CD14-positive monocyte (primary cell): ENCODE results near the gene DCUN1D3. TPM values are rescaled to one million over a fixed set of nuclear protein-coding genes. Genes with fewer than 3 reads are reported as not detected.
A peak's percentile ranks its signal among the peaks of the same experiment; 100 is the strongest.

Source experiments
- DNase-seq, 3 donors: peaks; one replicate each; pipeline ENCODE4 v3.0.0-alpha.2; 2011 to 2022
- H2AFZ ChIP-seq: 2 replicates; pipeline ENCODE4 v1.6.0; 2012; ENCODE audit warnings: mild to moderate bottlenecking, low read depth, low read length, inconsistent platforms; ENCODE audit not compliant: insufficient read depth, poor library complexity, severe bottlenecking
- H3K27ac ChIP-seq, 2 donors: 1 replicate in 1 of 2; 2 replicates in 1 of 2; pipeline ENCODE4 v1.5.1; 2012 to 2013; ENCODE audit warnings: low read length in 2 of 2, control low read depth in 1 of 2, inconsistent platforms in 1 of 2, low read depth in 1 of 2, mild to moderate bottlenecking in 1 of 2
- H3K27me3 ChIP-seq, 2 donors: one replicate each; pipeline versions ENCODE4 v1.6.0 to v1.6.1; 2011 to 2013; ENCODE audit warnings: low read length in 2 of 2; ENCODE audit not compliant: control insufficient read depth in 2 of 2, insufficient read depth in 2 of 2
- H3K36me3 ChIP-seq, 2 donors: replicated peaks in 1 of 2; 1 replicate in 1 of 2; 2 replicates in 1 of 2; pipeline versions ENCODE4 v1.5.1 to v1.6.1; 2012 to 2013; ENCODE audit warnings: low read length in 2 of 2, control low read depth in 1 of 2, inconsistent platforms in 1 of 2, mild to moderate bottlenecking in 1 of 2; ENCODE audit not compliant: insufficient read depth in 2 of 2, control insufficient read depth in 1 of 2
- H3K4me1 ChIP-seq, 2 donors: 1 replicate in 1 of 2; 2 replicates in 1 of 2; pipeline versions ENCODE4 v1.5.1 to v1.6.1; 2012 to 2013; ENCODE audit warnings: low read length in 2 of 2, control low read depth in 1 of 2, inconsistent platforms in 1 of 2, mild to moderate bottlenecking in 1 of 2, moderate library complexity in 1 of 2; ENCODE audit not compliant: insufficient read depth in 2 of 2, control insufficient read depth in 1 of 2
- H3K4me2 ChIP-seq: replicated peaks from 2 replicates; pipeline ENCODE3; 2012; ENCODE audit warnings: low read length, moderate library complexity, mild to moderate bottlenecking; ENCODE audit not compliant: poor library complexity, severe bottlenecking; ENCODE audit errors: extremely low read depth
- H3K4me3 ChIP-seq, 3 experiments: fragments of 200-600 bp in 1 of 3; sonication (generic) in 1 of 3; replicated peaks in 1 of 3; 1 replicate in 2 of 3; 2 replicates in 1 of 3; pipeline ENCODE4 v1.5.1; 2011 to 2013; ENCODE audit warnings: low read length in 3 of 3, mild to moderate bottlenecking in 3 of 3, control low read depth in 2 of 3, low read depth in 2 of 3, inconsistent platforms in 1 of 3, moderate library complexity in 1 of 3
- H3K79me2 ChIP-seq: 2 replicates; pipeline ENCODE4 v1.6.0; 2012; ENCODE audit warnings: mild to moderate bottlenecking, control low read depth, inconsistent platforms, low read length, moderate library complexity; ENCODE audit not compliant: insufficient read depth
- H3K9ac ChIP-seq: 2 replicates; pipeline ENCODE4 v1.6.0; 2017; ENCODE audit warnings: low read length, mild to moderate bottlenecking; ENCODE audit not compliant: insufficient read depth, poor library complexity, severe bottlenecking
- H3K9me3 ChIP-seq, 2 donors: replicated peaks in 1 of 2; 1 replicate in 1 of 2; 2 replicates in 1 of 2; pipeline versions ENCODE4 v1.5.1 to v1.6.1; 2012 to 2013; ENCODE audit warnings: low read length in 2 of 2, control low read depth in 1 of 2; ENCODE audit not compliant: control insufficient read depth in 1 of 2, insufficient read depth in 1 of 2
- H4K20me1 ChIP-seq: 2 replicates; pipeline ENCODE4 v1.6.0; 2012; ENCODE audit warnings: mild to moderate bottlenecking, low read length, control low read depth, moderate library complexity; ENCODE audit not compliant: insufficient read depth
- H3K27ac Mint-ChIP-seq, 7 donors: one replicate each; pipeline ENCODE4 v1.8.0; 2020; ENCODE audit warnings: mild to moderate bottlenecking in 7 of 7, mixed read lengths in 7 of 7, moderate library complexity in 6 of 7, inconsistent platforms in 2 of 7
- H3K27me3 Mint-ChIP-seq, 3 donors: one replicate each; pipeline ENCODE4 v1.8.0; 2021 to 2022; ENCODE audit warnings: low read depth in 3 of 3, mild to moderate bottlenecking in 3 of 3, mixed read lengths in 3 of 3, moderate library complexity in 3 of 3, inconsistent platforms in 1 of 3
- H3K36me3 Mint-ChIP-seq, 2 donors: one replicate each; pipeline ENCODE4 v1.8.0; 2020; ENCODE audit warnings: mixed read lengths in 2 of 2, inconsistent platforms in 1 of 2, mild to moderate bottlenecking in 1 of 2
- H3K4me1 Mint-ChIP-seq: one replicate; pipeline ENCODE4 v1.8.0; 2020; ENCODE audit warnings: mild to moderate bottlenecking, mixed read lengths
- H3K4me3 Mint-ChIP-seq, 2 donors: one replicate each; pipeline ENCODE4 v1.8.0; 2020; ENCODE audit warnings: mild to moderate bottlenecking in 2 of 2, mixed read lengths in 2 of 2, moderate library complexity in 1 of 2
- H3K9me3 Mint-ChIP-seq, 7 donors: one replicate each; pipeline ENCODE4 v1.8.0; 2020 to 2022; ENCODE audit warnings: mixed read lengths in 7 of 7, mild to moderate bottlenecking in 6 of 7, moderate library complexity in 6 of 7, inconsistent platforms in 2 of 7
- WGBS: methylation state at CpG from one replicate; pipeline ENCODE4 v1.1.5; 2013; ENCODE audit warnings: missing lambda C conversion rate; ENCODE audit not compliant: insufficient coverage; 5-methylcytosine and 5-hydroxymethylcytosine counted together
- intact Hi-C, 2 donors: fragments of 100-400 bp; cut with micrococcal nuclease; formaldehyde crosslinking; loops; one replicate each; pipeline versions ENCODE4 v1.15.0 to v1.15.1; 2023
- polyA plus RNA-seq, 3 donors: library from polyadenylated mRNA; depleted of rRNA in 1 of 3; unstranded in 2 of 3; stranded (reverse) in 1 of 3; fragments of 300-500 nt in 2 of 3; fragments of >200 nt in 1 of 3; fragmentation: Illumina TruSeq in 2 of 3; gene quantifications; 1 replicate in 2 of 3; 2 replicates in 1 of 3; pipeline ENCODE4 v1.2.3, GENCODE V29; 2012 to 2021
- TF ChIP-seq, protein P1 (sequence below): fragments of 200-600 bp; IDR thresholded peaks from one replicate; pipeline ENCODE4 v1.8.0; 2022; ENCODE audit warnings: antibody characterized with exemption, mild to moderate bottlenecking

Gene DCUN1D3
- polyA plus RNA-seq, 3 donors: 1.0 to 3.4 (median 1.3) TPM

DNA sequence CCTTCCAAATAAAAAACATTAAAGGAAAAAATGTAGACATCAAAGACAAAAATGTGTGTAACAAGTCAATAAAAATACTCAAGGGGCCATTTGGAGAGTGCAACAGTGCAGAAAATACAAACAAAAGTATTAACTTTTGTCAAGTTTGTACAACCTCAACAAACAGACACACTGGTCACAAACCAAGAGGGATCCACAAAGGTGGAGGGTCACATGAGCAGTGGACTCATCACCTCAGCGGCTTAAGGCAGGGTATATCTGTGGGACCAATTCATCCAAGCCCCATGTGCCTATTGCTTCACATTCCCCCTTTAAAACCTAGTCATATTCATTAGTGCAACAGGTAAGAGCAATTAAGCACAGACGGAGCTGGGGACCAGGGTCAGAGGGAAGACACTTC lies 45.2 kb downstream of the DCUN1D3 start:
- no peak overlapping the region for H3K4me2 ChIP-seq
- H3K4me3 ChIP-seq: no peak overlapping the region
- intact Hi-C loops: no loop called here
- peaks cover 0 to under 1% of the 10 kb centered on the region in 2 donors for H3K4me1 ChIP-seq
- Mint-ChIP-seq H3K27me3 (peaks cover 0 to 2% (median 0%) of the 10 kb centered on the region in 3 donors), H3K9me3 (no peaks in the 10 kb centered on the region), H3K4me3 (no peak overlapping the region), H3K4me1 (peaks cover 3% of the 10 kb centered on the region), H3K27ac (no peak overlapping the region), H3K36me3 (peaks cover 27 to 32% of the 10 kb centered on the region in 2 donors)
- DNase-seq: no peak
- H2AFZ ChIP-seq: no peak overlapping the region
- H3K27me3 ChIP-seq: no peaks in the 10 kb centered on the region
- 100% methylated on average over 2 of the region's 2 CpGs for WGBS
- H3K9me3 ChIP-seq: no peaks in the 10 kb centered on the region
- H3K36me3 ChIP-seq: peaks cover 11 to 58% of the 10 kb centered on the region in 2 donors
- H3K9ac ChIP-seq: no peak overlapping the region
- H4K20me1 ChIP-seq: no peaks in the 10 kb centered on the region
- no peaks in the 10 kb centered on the region for H3K79me2 ChIP-seq
- no peak overlapping the region for H3K27ac ChIP-seq
- TF ChIP-seq, protein P1, sequence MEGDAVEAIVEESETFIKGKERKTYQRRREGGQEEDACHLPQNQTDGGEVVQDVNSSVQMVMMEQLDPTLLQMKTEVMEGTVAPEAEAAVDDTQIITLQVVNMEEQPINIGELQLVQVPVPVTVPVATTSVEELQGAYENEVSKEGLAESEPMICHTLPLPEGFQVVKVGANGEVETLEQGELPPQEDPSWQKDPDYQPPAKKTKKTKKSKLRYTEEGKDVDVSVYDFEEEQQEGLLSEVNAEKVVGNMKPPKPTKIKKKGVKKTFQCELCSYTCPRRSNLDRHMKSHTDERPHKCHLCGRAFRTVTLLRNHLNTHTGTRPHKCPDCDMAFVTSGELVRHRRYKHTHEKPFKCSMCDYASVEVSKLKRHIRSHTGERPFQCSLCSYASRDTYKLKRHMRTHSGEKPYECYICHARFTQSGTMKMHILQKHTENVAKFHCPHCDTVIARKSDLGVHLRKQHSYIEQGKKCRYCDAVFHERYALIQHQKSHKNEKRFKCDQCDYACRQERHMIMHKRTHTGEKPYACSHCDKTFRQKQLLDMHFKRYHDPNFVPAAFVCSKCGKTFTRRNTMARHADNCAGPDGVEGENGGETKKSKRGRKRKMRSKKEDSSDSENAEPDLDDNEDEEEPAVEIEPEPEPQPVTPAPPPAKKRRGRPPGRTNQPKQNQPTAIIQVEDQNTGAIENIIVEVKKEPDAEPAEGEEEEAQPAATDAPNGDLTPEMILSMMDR: no peak

DNA sequence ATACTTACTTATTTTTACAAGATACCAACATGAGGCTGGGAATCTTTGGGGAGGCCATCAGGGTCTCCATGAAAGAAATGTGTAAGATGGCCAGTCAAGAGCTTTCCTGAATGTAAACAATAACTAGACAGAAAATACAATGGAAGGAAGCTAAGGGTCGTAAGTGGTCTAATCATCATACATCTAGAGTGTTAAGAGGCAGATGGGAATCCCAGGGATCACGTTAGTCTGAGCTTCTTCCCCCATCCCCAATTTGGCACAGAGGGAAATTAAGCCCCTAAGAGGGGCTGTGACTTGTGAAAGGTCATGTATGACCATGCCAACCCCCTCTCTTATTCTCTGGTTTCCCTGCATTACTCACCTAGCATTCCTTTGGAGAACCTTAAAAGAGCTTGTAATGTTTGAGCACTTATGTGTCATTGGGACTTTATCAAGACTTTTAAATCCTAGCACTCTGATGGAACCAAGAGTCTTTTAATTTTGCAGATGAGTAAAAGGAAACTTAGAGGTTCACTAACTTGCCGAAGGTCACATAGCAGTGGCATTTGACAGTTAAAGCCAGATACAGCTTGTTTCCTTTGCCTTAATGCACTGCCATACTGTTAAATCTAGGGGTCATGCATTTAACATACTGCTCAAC lies 46.1 kb downstream of the DCUN1D3 start:
- Mint-ChIP-seq H3K27ac (peak overlapping the region in 1 of 7 donors; percentile 11), H3K36me3 (peaks cover 20 to 24% of the 10 kb centered on the region in 2 donors)

More for the DNA sequence above, 46.1 kb downstream of the DCUN1D3 start:
- no peak for DNase-seq
- Histone ChIP-seq H3K36me3 (peaks cover 5 to 50% of the 10 kb centered on the region in 2 donors), H3K27ac (no peak overlapping the region), H4K20me1 (no peaks in the 10 kb centered on the region), H3K4me3 (no peak overlapping the region), H3K9ac (no peak overlapping the region), H3K27me3 (no peaks in the 10 kb centered on the region), H3K4me1 (peaks cover 5 to 9% of the 10 kb centered on the region in 2 donors), H3K4me2 (no peak overlapping the region), H3K9me3 (no peaks in the 10 kb centered on the region), H2AFZ (no peak overlapping the region), H3K79me2 (no peaks in the 10 kb centered on the region)
- H3K4me1 Mint-ChIP-seq: peaks cover 11% of the 10 kb centered on the region
- no peaks in the 10 kb centered on the region for H3K9me3 Mint-ChIP-seq
- WGBS: no CpG with 5 or more reads among the region's 3 CpGs
- intact Hi-C loops: no loop called here
- H3K27me3 Mint-ChIP-seq: peaks cover 0 to 2% (median 0%) of the 10 kb centered on the region in 3 donors
- TF ChIP-seq, protein P1: no peak
- no peak overlapping the region for H3K4me3 Mint-ChIP-seq
